Measurements from ENCODE around the gene INTS11.

GRCh38 chr1:1322952-1323351 lies 1.5 kb downstream of the INTS11 start:
- TF ChIP-seq, protein P1, sequence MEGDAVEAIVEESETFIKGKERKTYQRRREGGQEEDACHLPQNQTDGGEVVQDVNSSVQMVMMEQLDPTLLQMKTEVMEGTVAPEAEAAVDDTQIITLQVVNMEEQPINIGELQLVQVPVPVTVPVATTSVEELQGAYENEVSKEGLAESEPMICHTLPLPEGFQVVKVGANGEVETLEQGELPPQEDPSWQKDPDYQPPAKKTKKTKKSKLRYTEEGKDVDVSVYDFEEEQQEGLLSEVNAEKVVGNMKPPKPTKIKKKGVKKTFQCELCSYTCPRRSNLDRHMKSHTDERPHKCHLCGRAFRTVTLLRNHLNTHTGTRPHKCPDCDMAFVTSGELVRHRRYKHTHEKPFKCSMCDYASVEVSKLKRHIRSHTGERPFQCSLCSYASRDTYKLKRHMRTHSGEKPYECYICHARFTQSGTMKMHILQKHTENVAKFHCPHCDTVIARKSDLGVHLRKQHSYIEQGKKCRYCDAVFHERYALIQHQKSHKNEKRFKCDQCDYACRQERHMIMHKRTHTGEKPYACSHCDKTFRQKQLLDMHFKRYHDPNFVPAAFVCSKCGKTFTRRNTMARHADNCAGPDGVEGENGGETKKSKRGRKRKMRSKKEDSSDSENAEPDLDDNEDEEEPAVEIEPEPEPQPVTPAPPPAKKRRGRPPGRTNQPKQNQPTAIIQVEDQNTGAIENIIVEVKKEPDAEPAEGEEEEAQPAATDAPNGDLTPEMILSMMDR (IDR thresholded peaks at IDR 0.05; ENCODE audit: low read length), result no peak
- TF ChIP-seq EZH2 (IDR thresholded peaks at IDR 0.05; ENCODE audit: borderline replicate concordance, low read length), result no peak

All from OCI-LY1 (cell line).